Neural progenitor cell (in vitro differentiated cells): ENCODE results near the gene SH3BP5L. TPM values are rescaled to one million over a fixed set of nuclear protein-coding genes. Genes with fewer than 3 reads are reported as not detected.

Source experiments
- DNase-seq: peaks from one replicate; pipeline ENCODE4 v3.0.0-alpha.2; 2016; ENCODE audit warnings: low spot score
- H2AFZ ChIP-seq: fragments of 200-600 bp; sonication (generic); replicated peaks from 2 replicates; pipeline ENCODE4 v1.6.1; 2016; ENCODE audit warnings: antibody characterized with exemption
- H3F3A ChIP-seq: fragments of 200-600 bp; sonication (generic); 2 replicates; pipeline ENCODE4 v1.6.1; 2016; ENCODE audit warnings: antibody characterized with exemption, low read depth
- H3K27ac ChIP-seq: fragments of 200-600 bp; sonication (generic); 2 replicates; pipeline ENCODE4 v1.5.1; 2016; ENCODE audit warnings: mild to moderate bottlenecking
- H3K27me3 ChIP-seq: fragments of 200-600 bp; sonication (generic); 2 replicates; pipeline ENCODE4 v1.6.1; 2016; ENCODE audit warnings: mild to moderate bottlenecking, moderate library complexity
- H3K36me3 ChIP-seq: fragments of 200-600 bp; sonication (generic); 2 replicates; pipeline ENCODE4 v1.5.1; 2016
- H3K4me1 ChIP-seq: fragments of 200-600 bp; sonication (generic); 2 replicates; pipeline ENCODE4 v1.6.1; 2016; ENCODE audit warnings: mixed run types
- H3K4me2 ChIP-seq: fragments of 200-600 bp; sonication (generic); 2 replicates; pipeline ENCODE4 v1.6.1; 2016
- H3K4me3 ChIP-seq: fragments of 200-600 bp; sonication (generic); 2 replicates; pipeline ENCODE4 v1.5.1; 2016
- H3K79me2 ChIP-seq: fragments of 200-600 bp; sonication (generic); 2 replicates; pipeline ENCODE4 v1.6.1; 2016; ENCODE audit warnings: low read depth
- H3K9ac ChIP-seq: fragments of 200-600 bp; sonication (generic); 2 replicates; pipeline ENCODE4 v1.6.1; 2016
- H3K9me3 ChIP-seq: fragments of 200-600 bp; sonication (generic); 2 replicates; pipeline ENCODE4 v1.5.1; 2016; ENCODE audit warnings: low read depth
- H4K20me1 ChIP-seq: fragments of 200-600 bp; sonication (generic); 2 replicates; pipeline ENCODE4 v1.6.1; 2016; ENCODE audit warnings: low read depth
- H3K27ac Mint-ChIP-seq: 3 replicates; pipeline ENCODE4 v1.8.0; 2021; ENCODE audit warnings: mixed read lengths
- H3K27me3 Mint-ChIP-seq: 2 replicates; pipeline ENCODE4 v1.8.0; 2022; ENCODE audit warnings: low read depth, mild to moderate bottlenecking, inconsistent platforms, moderate library complexity, mixed read lengths; ENCODE audit not compliant: insufficient read depth
- H3K36me3 Mint-ChIP-seq: 3 replicates; pipeline ENCODE4 v1.8.0; 2021; ENCODE audit warnings: mixed read lengths
- H3K4me1 Mint-ChIP-seq: 3 replicates; pipeline ENCODE4 v1.8.0; 2021; ENCODE audit warnings: mixed read lengths
- H3K4me3 Mint-ChIP-seq: 3 replicates; pipeline ENCODE4 v1.8.0; 2021; ENCODE audit warnings: mild to moderate bottlenecking, moderate library complexity, mixed read lengths
- H3K9me3 Mint-ChIP-seq: 3 replicates; pipeline ENCODE4 v1.8.0; 2020; ENCODE audit warnings: mixed read lengths
- EZH2 ChIP-seq: fragments of 200-600 bp; sonication (generic); IDR thresholded peaks from 2 replicates; pipeline ENCODE4 v1.6.1; 2017; ENCODE audit warnings: antibody characterized with exemption, mild to moderate bottlenecking, moderate library complexity
- EZH2phosphoT487 ChIP-seq: fragments of 200-600 bp; sonication (generic); IDR thresholded peaks from 2 replicates; pipeline ENCODE4 v1.6.1; 2017; ENCODE audit warnings: antibody characterized with exemption
- total RNA-seq: library from RNA; depleted of rRNA; stranded (reverse); fragments of >200 nt; gene quantifications from 2 replicates; pipeline ENCODE4 v1.2.3, GENCODE V29; 2015; ENCODE audit warnings: low replicate concordance
- TF ChIP-seq, protein P1 (sequence below): fragments of 200-600 bp; sonication (generic); IDR thresholded peaks from 2 replicates; pipeline ENCODE4 v1.5.1; 2017; ENCODE audit warnings: antibody characterized with exemption, mild to moderate bottlenecking

The SH3BP5L gene
- total RNA-seq, 1 donor from 2014 or later = 9.6 TPM

GRCh38 chr1:248853663-248854375 is 28.1 kb upstream of the SH3BP5L start:
- no peak for DNase-seq
- H2AFZ ChIP-seq = no peak overlapping the region
- peaks cover 8% of the 10 kb centered on the region for H3K27me3 Mint-ChIP-seq
- no peak overlapping the region for H3K4me3 Mint-ChIP-seq
- H3K9me3 ChIP-seq = no peaks in the 10 kb centered on the region
- TF ChIP-seq, protein P1, sequence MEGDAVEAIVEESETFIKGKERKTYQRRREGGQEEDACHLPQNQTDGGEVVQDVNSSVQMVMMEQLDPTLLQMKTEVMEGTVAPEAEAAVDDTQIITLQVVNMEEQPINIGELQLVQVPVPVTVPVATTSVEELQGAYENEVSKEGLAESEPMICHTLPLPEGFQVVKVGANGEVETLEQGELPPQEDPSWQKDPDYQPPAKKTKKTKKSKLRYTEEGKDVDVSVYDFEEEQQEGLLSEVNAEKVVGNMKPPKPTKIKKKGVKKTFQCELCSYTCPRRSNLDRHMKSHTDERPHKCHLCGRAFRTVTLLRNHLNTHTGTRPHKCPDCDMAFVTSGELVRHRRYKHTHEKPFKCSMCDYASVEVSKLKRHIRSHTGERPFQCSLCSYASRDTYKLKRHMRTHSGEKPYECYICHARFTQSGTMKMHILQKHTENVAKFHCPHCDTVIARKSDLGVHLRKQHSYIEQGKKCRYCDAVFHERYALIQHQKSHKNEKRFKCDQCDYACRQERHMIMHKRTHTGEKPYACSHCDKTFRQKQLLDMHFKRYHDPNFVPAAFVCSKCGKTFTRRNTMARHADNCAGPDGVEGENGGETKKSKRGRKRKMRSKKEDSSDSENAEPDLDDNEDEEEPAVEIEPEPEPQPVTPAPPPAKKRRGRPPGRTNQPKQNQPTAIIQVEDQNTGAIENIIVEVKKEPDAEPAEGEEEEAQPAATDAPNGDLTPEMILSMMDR = no peak
- no peak for TF ChIP-seq EZH2phosphoT487
- TF ChIP-seq EZH2 = no peak
- H3K9me3 Mint-ChIP-seq = no peaks in the 10 kb centered on the region
- H3K36me3 Mint-ChIP-seq = peaks cover 19% of the 10 kb centered on the region
- peaks cover 12% of the 10 kb centered on the region for H3K4me1 Mint-ChIP-seq
- H3K4me2 ChIP-seq = no peak overlapping the region
- no peaks in the 10 kb centered on the region for H3K36me3 ChIP-seq
- H3K4me3 ChIP-seq = no peak overlapping the region
- peaks cover 11% of the 10 kb centered on the region for H3K4me1 ChIP-seq
- H3K79me2 ChIP-seq = peaks cover 13% of the 10 kb centered on the region
- H3K9ac ChIP-seq = no peak overlapping the region
- no peak overlapping the region for H3K27ac Mint-ChIP-seq
- H3F3A ChIP-seq = peaks cover 8% of the 10 kb centered on the region
- H3K27ac ChIP-seq = no peak overlapping the region
- peaks cover 2% of the 10 kb centered on the region for H4K20me1 ChIP-seq
- no peaks in the 10 kb centered on the region for H3K27me3 ChIP-seq

GRCh38 chr1:248852481-248853405 is 27.0 kb upstream of the SH3BP5L start:
- DNase-seq = no peak
- TF ChIP-seq EZH2phosphoT487 = no peak
- no peak for TF ChIP-seq EZH2
- TF ChIP-seq, protein P1 = no peak
- no peaks in the 10 kb centered on the region for H3K27me3 ChIP-seq
- Mint-ChIP-seq H3K36me3 (peaks cover 21% of the 10 kb centered on the region), H3K4me1 (peaks cover 9% of the 10 kb centered on the region), H3K4me3 (no peak overlapping the region), H3K27ac (no peak overlapping the region), H3K27me3 (peaks cover 8% of the 10 kb centered on the region), H3K9me3 (no peaks in the 10 kb centered on the region)
- peaks cover 10% of the 10 kb centered on the region for H3K79me2 ChIP-seq
- H3K4me1 ChIP-seq = peaks cover 10% of the 10 kb centered on the region
- no peak overlapping the region for H3K4me3 ChIP-seq
- H4K20me1 ChIP-seq = peaks cover 2% of the 10 kb centered on the region
- H3K9ac ChIP-seq = no peak overlapping the region
- H3K36me3 ChIP-seq = no peaks in the 10 kb centered on the region
- no peaks in the 10 kb centered on the region for H3K9me3 ChIP-seq
- H3K4me2 ChIP-seq = no peak overlapping the region
- no peak overlapping the region for H3K27ac ChIP-seq
- H2AFZ ChIP-seq = no peak overlapping the region
- H3F3A ChIP-seq = no peaks in the 10 kb centered on the region

DNA sequence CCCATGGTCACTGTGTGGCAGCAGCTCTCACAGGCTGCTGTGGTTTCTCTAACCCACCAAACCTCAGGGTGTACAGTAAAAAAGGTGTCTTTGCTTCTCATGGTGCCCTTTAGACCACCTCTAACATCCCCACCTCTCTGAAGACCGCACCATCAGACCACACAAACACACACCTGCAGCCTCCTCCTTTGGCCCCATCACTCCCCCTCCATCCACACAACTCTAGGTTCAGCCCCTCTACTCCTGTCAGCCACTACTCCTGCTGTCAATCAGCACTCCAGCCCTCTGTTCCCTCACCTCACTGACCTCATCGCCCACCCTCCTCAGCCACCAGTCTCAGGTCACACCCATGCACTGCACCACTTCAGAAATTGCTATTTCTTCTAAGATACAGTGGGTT is 25.7 kb upstream of the SH3BP5L start:
- Mint-ChIP-seq H3K9me3 (no peaks in the 10 kb centered on the region), H3K4me3 (no peak overlapping the region), H3K4me1 (peaks cover 3% of the 10 kb centered on the region), H3K27me3 (peaks cover 7% of the 10 kb centered on the region), H3K36me3 (peaks cover 21% of the 10 kb centered on the region), H3K27ac (no peak overlapping the region)
- Histone ChIP-seq H3K27ac (no peak overlapping the region), H3K79me2 (no peaks in the 10 kb centered on the region), H3K4me1 (no peaks in the 10 kb centered on the region), H2AFZ (no peak overlapping the region), H3K9ac (no peak overlapping the region), H3K9me3 (no peaks in the 10 kb centered on the region), H3K4me3 (no peak overlapping the region), H3F3A (no peaks in the 10 kb centered on the region), H3K27me3 (no peaks in the 10 kb centered on the region), H3K36me3 (no peaks in the 10 kb centered on the region), H4K20me1 (peaks cover 2% of the 10 kb centered on the region), H3K4me2 (no peak overlapping the region)
- no peak for TF ChIP-seq EZH2phosphoT487
- no peak for TF ChIP-seq EZH2
- TF ChIP-seq, protein P1 = no peak
- DNase-seq = no peak
